Esophagus squamous epithelium (tissue), 4 donors: ENCODE measurements around the gene SIL1.

ENCODE experiments used
- CTCF ChIP-seq, 6 experiments: fragments of 450-650 bp in 4 of 6; fragments of 200-600 bp in 2 of 6; sonication (generic) in 2 of 6; IDR thresholded peaks; one replicate each; pipeline ENCODE4 v1.5.1; 2016 to 2019; ENCODE audit warnings: antibody characterized with exemption in 6 of 6, mild to moderate bottlenecking in 4 of 6, moderate library complexity in 4 of 6
- POLR2A ChIP-seq, 4 donors: fragments of 450-650 bp; IDR thresholded peaks; one replicate each; pipeline ENCODE4 v1.6.1; 2017; ENCODE audit warnings: antibody characterized with exemption in 4 of 4, mild to moderate bottlenecking in 4 of 4, moderate library complexity in 3 of 4

GRCh38 chr5:139228201-139228803 is 30.1 kb upstream of the SIL1 start:
- TF ChIP-seq CTCF (IDR thresholded peaks at IDR 0.05) = no peak
- no peak for TF ChIP-seq POLR2A (IDR thresholded peaks at IDR 0.05)
